ENCODE data around the gene ASB5. TPM values are rescaled to one million over a fixed set of nuclear protein-coding genes. Genes with fewer than 3 reads are reported as not detected.

ASB5 gene
- total RNA-seq, 2 donors from 2014 or later: 2.8 to 14.6 TPM

DNA sequence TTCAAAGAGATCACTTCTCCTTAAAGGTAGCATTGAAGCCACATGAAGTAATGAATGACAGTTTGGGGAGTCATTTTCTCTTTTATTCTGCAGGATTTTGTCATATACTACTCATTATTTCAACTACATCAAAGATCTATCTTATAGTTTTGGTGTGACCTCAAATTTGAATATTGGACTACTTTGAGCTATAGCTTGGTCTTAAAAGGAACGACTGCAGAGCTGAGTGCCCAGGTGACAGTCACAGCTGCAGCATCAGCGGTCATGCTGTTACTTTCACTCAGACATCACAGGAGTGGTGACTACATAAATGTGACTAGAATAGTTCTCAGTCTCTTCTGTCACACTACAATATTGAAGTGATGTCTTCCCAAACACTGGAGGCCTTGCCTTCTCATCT lies 40.0 kb upstream of the ASB5 start:
- no peaks in the 10 kb centered on the region for H3K36me3 Mint-ChIP-seq (ENCODE audit: low read depth)
- 75 to 90% methylated on average over 2 of the region's 2 CpGs for WGBS, 2 experiments (ENCODE audit: insufficient coverage in 1 of 2, insufficient read length in 1 of 2)
- H3K4me3 ChIP-seq (ENCODE audit: low read length): no peak overlapping the region

DNA sequence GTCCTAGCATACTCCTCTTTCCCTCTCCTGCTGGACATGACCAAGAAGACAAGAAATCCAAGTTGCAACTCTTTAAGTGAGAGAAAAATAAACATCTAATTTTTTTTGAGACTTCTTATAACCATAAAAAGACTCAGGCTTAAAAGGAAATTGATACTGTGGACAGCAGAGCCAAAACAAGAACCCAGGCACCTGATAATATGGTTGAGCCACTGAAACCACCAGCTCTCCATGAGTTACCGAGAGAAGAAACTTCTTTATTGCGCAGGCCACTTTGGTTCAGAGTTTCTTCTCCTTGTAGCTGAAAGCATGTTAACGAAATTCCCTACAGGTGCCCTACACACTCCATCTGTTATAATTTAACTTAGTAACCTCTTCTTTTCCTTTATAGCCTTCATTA lies 39.4 kb upstream of the ASB5 start:
- no peak overlapping the region for H3K4me3 Mint-ChIP-seq
- DNase-seq: no peak
- Histone ChIP-seq H3K36me3 (ENCODE audit: control insufficient read depth, insufficient read depth, low read length) (no peaks in the 10 kb centered on the region), H3K27me3 (ENCODE audit: control insufficient read depth, insufficient read depth, low read length, poor library complexity, severe bottlenecking) (no peaks in the 10 kb centered on the region), H3K9me3 (ENCODE audit: control insufficient read depth, low read length) (peaks cover 4% of the 10 kb centered on the region), H3K4me1 (ENCODE audit: control insufficient read depth, insufficient read depth, low read length) (peaks cover under 1% of the 10 kb centered on the region), H3K27ac (ENCODE audit: low read depth, low read length) (no peak overlapping the region), H3K9ac (ENCODE audit: extremely low read depth, low read length, poor library complexity, severe bottlenecking) (no peak overlapping the region), H3K4me3 (ENCODE audit: low read length) (no peak overlapping the region)
- peaks cover 16% of the 10 kb centered on the region for H3K4me1 Mint-ChIP-seq
- WGBS, 2 experiments (ENCODE audit: insufficient coverage in 1 of 2, insufficient read length in 1 of 2): 90 to 93% methylated on average over 3 of the region's 3 CpGs
- no peak for TF ChIP-seq CTCF (conservative IDR thresholded peaks at IDR 0.05)
- H3K27me3 Mint-ChIP-seq (ENCODE audit: insufficient read depth): peaks cover 6% of the 10 kb centered on the region
- no peak overlapping the region for H3K27ac Mint-ChIP-seq
- no peaks in the 10 kb centered on the region for H3K36me3 Mint-ChIP-seq (ENCODE audit: low read depth)
- no peaks in the 10 kb centered on the region for H3K9me3 Mint-ChIP-seq

More for the DNA sequence above, 40.0 kb upstream of the ASB5 start:
- peaks cover 7% of the 10 kb centered on the region for H3K4me1 ChIP-seq (ENCODE audit: control insufficient read depth, insufficient read depth, low read length)
- Mint-ChIP-seq H3K27me3 (ENCODE audit: insufficient read depth) (peaks cover 6% of the 10 kb centered on the region), H3K4me3 (no peak overlapping the region), H3K9me3 (no peaks in the 10 kb centered on the region), H3K4me1 (peaks cover 18% of the 10 kb centered on the region), H3K27ac (no peak overlapping the region)
- no peak overlapping the region for H3K27ac ChIP-seq (ENCODE audit: low read depth, low read length)
- no peaks in the 10 kb centered on the region for H3K27me3 ChIP-seq (ENCODE audit: control insufficient read depth, insufficient read depth, low read length, poor library complexity, severe bottlenecking)
- no peaks in the 10 kb centered on the region for H3K36me3 ChIP-seq (ENCODE audit: control insufficient read depth, insufficient read depth, low read length)
- peaks cover 4% of the 10 kb centered on the region for H3K9me3 ChIP-seq (ENCODE audit: control insufficient read depth, low read length)
- DNase-seq: no peak
- H3K9ac ChIP-seq (ENCODE audit: extremely low read depth, low read length, poor library complexity, severe bottlenecking): no peak overlapping the region
- no peak for TF ChIP-seq CTCF (conservative IDR thresholded peaks at IDR 0.05)

- H3K27me3 ChIP-seq (ENCODE audit: control insufficient read depth, insufficient read depth, low read length, poor library complexity, severe bottlenecking): no peaks in the 10 kb centered on the region
- H3K9ac ChIP-seq (ENCODE audit: extremely low read depth, low read length, poor library complexity, severe bottlenecking): no peak overlapping the region
- H3K36me3 ChIP-seq (ENCODE audit: control insufficient read depth, insufficient read depth, low read length): no peaks in the 10 kb centered on the region
- H3K4me1 Mint-ChIP-seq: peaks cover 9% of the 10 kb centered on the region
- H3K4me3 Mint-ChIP-seq: no peak overlapping the region
- 95 to 97% methylated on average over 3 to 6 of the region's 6 CpGs for WGBS, 2 experiments (ENCODE audit: insufficient coverage in 1 of 2, insufficient read length in 1 of 2)
- no peaks in the 10 kb centered on the region for H3K9me3 Mint-ChIP-seq
- no peak overlapping the region for H3K4me3 ChIP-seq (ENCODE audit: low read length)
- H3K9me3 ChIP-seq (ENCODE audit: control insufficient read depth, low read length): peaks cover 4% of the 10 kb centered on the region
- TF ChIP-seq CTCF (conservative IDR thresholded peaks at IDR 0.05): no peak
- H3K36me3 Mint-ChIP-seq (ENCODE audit: low read depth): no peaks in the 10 kb centered on the region
- peaks cover 6% of the 10 kb centered on the region for H3K27me3 Mint-ChIP-seq (ENCODE audit: insufficient read depth)
- no peaks in the 10 kb centered on the region for H3K4me1 ChIP-seq (ENCODE audit: control insufficient read depth, insufficient read depth, low read length)
- no peak overlapping the region for H3K27ac Mint-ChIP-seq
- DNase-seq: no peak
- H3K27ac ChIP-seq (ENCODE audit: low read depth, low read length): no peak overlapping the region
Observed at GRCh38 chr4:176307666-176307930, 38.6 kb upstream of the ASB5 start.

All from endodermal cell (in vitro differentiated cells).